ENCODE data around the gene CLPTM1.
A peak's percentile ranks its signal among the peaks of the same experiment; 100 is the strongest.

Gene CLPTM1

DNA sequence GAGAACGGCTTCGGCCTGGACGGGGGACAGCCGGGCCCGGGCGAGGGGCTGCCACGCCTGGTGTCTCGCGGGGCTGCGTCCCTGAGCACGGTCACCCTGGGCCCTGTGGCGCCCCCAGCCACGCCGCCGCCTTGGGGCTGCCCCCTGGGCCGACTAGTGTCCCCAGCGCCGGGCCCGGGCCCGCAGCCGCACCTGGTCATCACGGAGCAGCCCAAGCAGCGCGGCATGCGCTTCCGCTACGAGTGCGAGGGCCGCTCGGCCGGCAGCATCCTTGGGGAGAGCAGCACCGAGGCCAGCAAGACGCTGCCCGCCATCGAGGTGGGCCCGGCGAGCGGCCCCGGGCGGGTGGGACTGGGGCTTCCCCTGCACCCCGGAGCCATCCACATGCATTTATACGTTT lies 56.8 kb downstream of the CLPTM1 start:
- no peak for DNase-seq (ENCODE audit: low read depth in 3 of 3)

- peak; percentile 31 to 60 (median 52) for DNase-seq (ENCODE audit: low read depth in 3 of 3)
Measured at GRCh38 chr19:45016388-45017314, 61.5 kb downstream of the CLPTM1 start.

- DNase-seq (ENCODE audit: low read depth in 3 of 3), result no peak
Measured at GRCh38 chr19:45019187-45019586, 64.0 kb downstream of the CLPTM1 start.

DNA sequence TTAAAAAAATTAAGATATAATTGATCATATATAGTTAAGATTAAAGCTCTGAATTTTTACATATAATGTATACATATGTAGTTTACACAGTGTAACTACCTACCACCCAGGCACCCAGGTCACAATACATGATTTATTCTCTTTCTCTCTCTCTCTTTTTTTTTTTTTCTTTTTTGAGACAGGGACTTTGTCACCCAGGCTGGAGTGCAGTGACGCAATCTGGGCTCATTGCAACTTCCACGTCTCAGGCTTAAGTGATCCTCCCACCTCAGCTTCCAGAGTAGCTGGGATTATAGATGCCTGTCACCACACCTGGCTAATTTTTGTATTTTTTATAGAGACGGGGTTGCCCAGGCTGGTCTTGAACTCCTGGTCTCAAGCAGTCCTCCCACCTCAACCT lies 64.9 kb downstream of the CLPTM1 start:
- DNase-seq (ENCODE audit: low read depth in 3 of 3), result no peak

DNA sequence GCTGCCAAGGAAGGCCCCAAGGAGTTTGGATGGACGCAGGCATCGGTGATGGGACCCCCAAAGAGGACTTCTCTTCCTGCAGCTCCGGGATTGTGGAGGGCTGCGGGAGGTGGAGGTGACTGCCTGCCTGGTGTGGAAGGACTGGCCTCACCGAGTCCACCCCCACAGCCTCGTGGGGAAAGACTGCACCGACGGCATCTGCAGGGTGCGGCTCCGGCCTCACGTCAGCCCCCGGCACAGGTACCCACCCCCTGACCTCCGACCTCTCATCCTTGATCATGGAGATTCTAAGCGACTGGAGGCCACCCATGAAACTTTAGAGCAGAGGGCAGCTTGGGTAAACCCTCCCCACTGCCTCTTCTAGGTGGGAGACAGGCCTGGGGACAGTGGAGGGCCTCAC lies 66.8 kb downstream of the CLPTM1 start:
- DNase-seq (ENCODE audit: low read depth in 3 of 3), result no peak

DNA sequence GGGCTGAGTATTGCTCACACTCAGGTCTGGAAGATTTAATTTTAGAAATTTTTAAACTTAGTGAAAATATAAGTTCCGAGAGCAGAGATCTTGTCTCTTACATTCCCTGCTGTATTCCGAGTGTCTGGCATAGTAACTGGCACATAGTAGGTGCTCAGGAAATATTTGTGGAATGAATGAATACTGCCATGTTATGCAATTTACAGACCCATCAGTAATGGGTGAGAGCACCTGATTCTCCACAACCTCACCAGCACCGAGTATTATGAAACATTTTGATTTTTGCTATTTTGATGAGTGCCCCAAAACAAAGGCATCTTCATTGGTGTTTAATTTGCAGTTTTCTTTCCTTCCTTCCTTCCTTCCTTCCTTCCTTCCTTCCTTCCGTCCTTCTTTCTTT lies 67.9 kb downstream of the CLPTM1 start:
- no peak for DNase-seq (ENCODE audit: low read depth in 3 of 3)

DNA sequence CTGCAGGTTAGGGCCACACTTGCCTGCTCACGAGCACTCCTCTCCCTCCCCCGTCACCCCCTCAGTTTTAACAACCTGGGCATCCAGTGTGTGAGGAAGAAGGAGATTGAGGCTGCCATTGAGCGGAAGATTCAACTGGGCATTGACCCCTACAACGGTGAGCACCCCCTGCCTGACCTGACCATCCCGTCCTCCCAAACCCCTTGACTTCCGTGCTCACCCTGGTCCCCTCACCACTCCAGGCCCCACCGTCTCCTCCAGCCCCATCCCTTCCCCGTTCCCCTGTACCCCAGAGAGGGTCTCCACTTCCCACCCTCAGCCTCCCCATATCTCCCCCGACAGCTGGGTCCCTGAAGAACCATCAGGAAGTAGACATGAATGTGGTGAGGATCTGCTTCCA lies 70.1 kb downstream of the CLPTM1 start:
- DNase-seq (ENCODE audit: low read depth in 3 of 3), result no peak

GRCh38 chr19:45027371-45027770 lies 72.2 kb downstream of the CLPTM1 start:
- DNase-seq (ENCODE audit: low read depth in 3 of 3), result no peak

- DNase-seq (ENCODE audit: low read depth in 3 of 3), result no peak
Measured at GRCh38 chr19:45030825-45031224, 75.6 kb downstream of the CLPTM1 start.

- DNase-seq (ENCODE audit: low read depth in 3 of 3), result no peak
Measured at GRCh38 chr19:45032421-45032820, 77.2 kb downstream of the CLPTM1 start.

DNA sequence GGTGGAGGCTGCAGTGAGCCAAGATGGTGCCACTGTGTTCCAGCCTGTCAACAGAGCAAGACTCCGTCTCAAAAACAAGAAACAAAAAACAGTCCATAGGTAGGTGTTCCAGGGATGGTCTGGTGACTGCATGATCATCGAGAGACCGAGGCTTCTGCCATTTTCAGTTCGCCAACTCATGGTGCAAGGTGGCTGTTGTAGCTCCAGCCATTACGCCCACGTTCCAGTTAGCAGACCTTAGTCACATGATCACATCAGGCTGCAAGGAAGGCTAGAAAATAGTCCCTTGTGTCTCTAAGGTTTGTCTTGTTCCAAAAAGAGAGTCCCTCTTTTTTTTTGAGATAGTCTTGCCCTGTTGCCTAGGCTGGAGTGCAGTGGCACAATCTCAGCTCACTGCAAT lies 80.6 kb downstream of the CLPTM1 start:
- DNase-seq (ENCODE audit: low read depth in 3 of 3), result no peak

DNA sequence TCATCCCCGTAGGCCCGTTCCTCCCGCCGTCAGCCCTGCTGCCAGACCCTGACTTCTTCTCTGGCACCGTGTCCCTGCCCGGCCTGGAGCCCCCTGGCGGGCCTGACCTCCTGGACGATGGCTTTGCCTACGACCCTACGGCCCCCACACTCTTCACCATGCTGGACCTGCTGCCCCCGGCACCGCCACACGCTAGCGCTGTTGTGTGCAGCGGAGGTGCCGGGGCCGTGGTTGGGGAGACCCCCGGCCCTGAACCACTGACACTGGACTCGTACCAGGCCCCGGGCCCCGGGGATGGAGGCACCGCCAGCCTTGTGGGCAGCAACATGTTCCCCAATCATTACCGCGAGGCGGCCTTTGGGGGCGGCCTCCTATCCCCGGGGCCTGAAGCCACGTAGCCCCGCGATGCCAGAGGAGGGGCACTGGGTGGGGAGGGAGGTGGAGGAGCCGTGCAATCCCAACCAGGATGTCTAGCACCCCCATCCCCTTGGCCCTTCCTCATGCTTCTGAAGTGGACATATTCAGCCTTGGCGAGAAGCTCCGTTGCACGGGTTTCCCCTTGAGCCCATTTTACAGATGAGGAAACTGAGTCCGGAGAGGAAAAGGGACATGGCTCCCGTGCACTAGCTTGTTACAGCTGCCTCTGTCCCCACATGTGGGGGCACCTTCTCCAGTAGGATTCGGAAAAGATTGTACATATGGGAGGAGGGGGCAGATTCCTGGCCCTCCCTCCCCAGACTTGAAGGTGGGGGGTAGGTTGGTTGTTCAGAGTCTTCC lies 82.4 kb downstream of the CLPTM1 start:
- DNase-seq (ENCODE audit: low read depth in 3 of 3), result no peak

- peak; percentile 79 to 87 (median 79) for DNase-seq (ENCODE audit: low read depth in 3 of 3)
Measured at GRCh38 chr19:45038931-45039893, 84.0 kb downstream of the CLPTM1 start, which contains the start of gene CLASRP. TSS of gene CLASRP (plus strand) at chr19:45039045. CDS start at chr19:45040213, 1,168 bp downstream.

DNA sequence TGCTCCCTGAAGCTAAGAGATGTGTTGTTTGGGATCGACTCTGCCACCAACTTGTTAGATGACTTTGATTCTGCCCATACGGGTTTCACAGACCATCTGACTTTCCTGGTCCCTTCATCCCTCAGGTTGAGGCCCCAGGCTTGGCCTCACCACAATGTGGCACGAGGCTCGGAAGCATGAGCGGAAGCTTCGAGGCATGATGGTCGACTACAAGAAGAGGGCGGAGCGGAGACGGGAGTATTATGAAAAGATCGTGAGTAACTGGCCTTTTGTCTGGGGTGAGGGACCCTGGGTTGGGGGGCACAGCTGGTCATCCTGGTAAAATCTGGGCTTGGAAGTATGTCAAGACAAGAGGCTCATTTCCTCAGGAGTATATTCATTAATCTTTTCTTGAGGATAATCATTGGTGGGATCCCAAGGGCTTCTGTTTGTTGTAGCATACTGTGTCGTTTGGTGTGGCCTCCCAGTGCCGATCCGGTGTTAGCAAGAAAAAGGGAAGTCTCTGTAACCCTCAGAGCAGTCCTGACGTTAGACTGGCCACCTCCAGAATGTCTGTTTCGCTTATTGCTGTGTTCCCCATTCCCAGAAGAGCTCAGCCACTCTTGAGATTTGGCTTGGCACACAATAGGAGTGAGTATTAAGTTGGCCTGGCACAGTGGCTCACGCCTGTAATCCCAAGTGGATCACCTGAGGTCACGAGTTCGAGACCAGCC lies 85.0 kb downstream of the CLPTM1 start:
- DNase-seq (ENCODE audit: low read depth in 3 of 3), result no peak

- DNase-seq (ENCODE audit: low read depth in 3 of 3), result no peak
Measured at GRCh38 chr19:45041125-45041524, 85.9 kb downstream of the CLPTM1 start.
